Measurements from ENCODE around the gene SLC1A3. TPM values are rescaled to one million over a fixed set of nuclear protein-coding genes. Genes with fewer than 3 reads are reported as not detected.

Gene SLC1A3
- total and polyA plus RNA-seq, 4 donors: 3.4 to 47.6 (median 28.2) TPM

- Histone ChIP-seq H3K9me3 (ENCODE audit: control insufficient read depth in 4 of 4, insufficient read depth in 3 of 4, low read length in 3 of 4) (peaks cover 0 to 5% (median 1%) of the 10 kb centered on the region in 4 donors), H3K27ac (ENCODE audit: low read depth in 1 of 2, low read length in 1 of 2) (no peak overlapping the region), H3K27me3 (ENCODE audit: control insufficient read depth in 3 of 3, insufficient read depth in 3 of 3, low read length in 2 of 3) (no peaks in the 10 kb centered on the region), H3K36me3 (ENCODE audit: control insufficient read depth in 4 of 4, insufficient read depth in 4 of 4, low read length in 4 of 4) (no peaks in the 10 kb centered on the region), H3K4me1 (ENCODE audit: control insufficient read depth in 5 of 5, insufficient read depth in 5 of 5, low read length in 5 of 5) (no peaks in the 10 kb centered on the region), H3K9ac (ENCODE audit: insufficient read depth in 1 of 2, low read length in 2 of 2) (no peak overlapping the region), H3K4me3 (no peak overlapping the region)
- 85 to 87% methylated on average over 3 of the region's 3 CpGs for WGBS, 2 donors
- ATAC-seq (ENCODE audit: insufficient read depth, low FRiP score) (no peak), DNase-seq (no peak)
- TF ChIP-seq CTCF (IDR thresholded peaks at IDR 0.05; ENCODE audit: control extremely low read depth, extremely low read depth): no peak
Measured at GRCh38 chr5:36710039-36710438, 103.6 kb downstream of the SLC1A3 start.

GRCh38 chr5:36712706-36713105 is 106.3 kb downstream of the SLC1A3 start:
- DNase-seq (no peak), ATAC-seq (ENCODE audit: insufficient read depth, low FRiP score) (no peak)
- H3K36me3 ChIP-seq (ENCODE audit: control insufficient read depth in 4 of 4, insufficient read depth in 4 of 4, low read length in 4 of 4): no peaks in the 10 kb centered on the region
- H3K9me3 ChIP-seq (ENCODE audit: control insufficient read depth in 4 of 4, insufficient read depth in 3 of 4, low read length in 3 of 4): no peaks in the 10 kb centered on the region
- H3K27ac ChIP-seq (ENCODE audit: low read depth in 1 of 2, low read length in 1 of 2): no peak overlapping the region
- WGBS, 2 donors: 35 to 62% methylated on average over 3 of the region's 3 CpGs
- no peaks in the 10 kb centered on the region for H3K27me3 ChIP-seq (ENCODE audit: control insufficient read depth in 3 of 3, insufficient read depth in 3 of 3, low read length in 2 of 3)
- no peaks in the 10 kb centered on the region for H3K4me1 ChIP-seq (ENCODE audit: control insufficient read depth in 5 of 5, insufficient read depth in 5 of 5, low read length in 5 of 5)
- H3K9ac ChIP-seq (ENCODE audit: insufficient read depth in 1 of 2, low read length in 2 of 2): no peak overlapping the region
- H3K4me3 ChIP-seq: no peak overlapping the region
- no peak for TF ChIP-seq CTCF (IDR thresholded peaks at IDR 0.05; ENCODE audit: control extremely low read depth, extremely low read depth)

- no peaks in the 10 kb centered on the region for H3K36me3 ChIP-seq (ENCODE audit: control insufficient read depth in 4 of 4, insufficient read depth in 4 of 4, low read length in 4 of 4)
- no peak overlapping the region for H3K27ac ChIP-seq (ENCODE audit: low read depth in 1 of 2, low read length in 1 of 2)
- no peak for TF ChIP-seq CTCF (IDR thresholded peaks at IDR 0.05; ENCODE audit: control extremely low read depth, extremely low read depth)
- H3K4me1 ChIP-seq (ENCODE audit: control insufficient read depth in 5 of 5, insufficient read depth in 5 of 5, low read length in 5 of 5): no peaks in the 10 kb centered on the region
- H3K4me3 ChIP-seq: no peak overlapping the region
- no peaks in the 10 kb centered on the region for H3K27me3 ChIP-seq (ENCODE audit: control insufficient read depth in 3 of 3, insufficient read depth in 3 of 3, low read length in 2 of 3)
- WGBS, 2 donors: 60 to 62% methylated on average over 2 of the region's 2 CpGs
- ATAC-seq (ENCODE audit: insufficient read depth, low FRiP score) (no peak), DNase-seq (no peak)
- H3K9me3 ChIP-seq (ENCODE audit: control insufficient read depth in 4 of 4, insufficient read depth in 3 of 4, low read length in 3 of 4): no peaks in the 10 kb centered on the region
- H3K9ac ChIP-seq (ENCODE audit: insufficient read depth in 1 of 2, low read length in 2 of 2): no peak overlapping the region
Measured at GRCh38 chr5:36713541-36713940, 107.1 kb downstream of the SLC1A3 start.

- Histone ChIP-seq H3K9me3 (ENCODE audit: control insufficient read depth in 4 of 4, insufficient read depth in 3 of 4, low read length in 3 of 4) (no peaks in the 10 kb centered on the region), H3K9ac (ENCODE audit: insufficient read depth in 1 of 2, low read length in 2 of 2) (no peak overlapping the region), H3K4me1 (ENCODE audit: control insufficient read depth in 5 of 5, insufficient read depth in 5 of 5, low read length in 5 of 5) (peaks cover 0 to 12% (median 0%) of the 10 kb centered on the region in 5 donors), H3K4me3 (no peak overlapping the region), H3K27me3 (ENCODE audit: control insufficient read depth in 3 of 3, insufficient read depth in 3 of 3, low read length in 2 of 3) (no peaks in the 10 kb centered on the region), H3K36me3 (ENCODE audit: control insufficient read depth in 4 of 4, insufficient read depth in 4 of 4, low read length in 4 of 4) (no peaks in the 10 kb centered on the region), H3K27ac (ENCODE audit: low read depth in 1 of 2, low read length in 1 of 2) (no peak overlapping the region)
- 84 to 92% methylated on average over 4 of the region's 4 CpGs for WGBS, 2 donors
- TF ChIP-seq CTCF (IDR thresholded peaks at IDR 0.05; ENCODE audit: control extremely low read depth, extremely low read depth): no peak
- ATAC-seq (ENCODE audit: insufficient read depth, low FRiP score): no peak
- DNase-seq: peak in 1 of 3 donors; percentile 37
Measured at GRCh38 chr5:36717131-36717695, 110.8 kb downstream of the SLC1A3 start.
